CD4-positive, alpha-beta T cell treated with Interleukin-10 for 1 hour (primary cell): ENCODE results near the gene PPBP.

Experiments
- DNase-seq: peaks from one replicate; pipeline ENCODE4 v3.0.0-alpha.2; 2020

The PPBP gene

GRCh38 chr4:73947239-73947985 is 40.6 kb downstream of the PPBP start:
- no peak for DNase-seq

GRCh38 chr4:73945674-73946449 is 42.1 kb downstream of the PPBP start:
- no peak for DNase-seq

GRCh38 chr4:73945140-73945539 is 42.9 kb downstream of the PPBP start:
- DNase-seq: no peak

- no peak for DNase-seq
These were observed 43.7 kb downstream of the PPBP start for GRCh38 chr4:73944061-73944875.

- DNase-seq: no peak
These were observed 44.4 kb downstream of the PPBP start for GRCh38 chr4:73943555-73943954.

- no peak for DNase-seq
These were observed 51.0 kb downstream of the PPBP start for GRCh38 chr4:73936969-73937368.
